Activated CD8-positive, alpha-beta memory T cell treated with anti-CD3 and anti-CD28 coated beads for 1 hour (primary cell): ENCODE data around the gene PIK3R1.
"Not testable (repeated sequence)": the region's sequence is repeated elsewhere in the genome, so short reads cannot be mapped to it uniquely, and the experiment has no call there.

Experiments used
- DNase-seq, 2 donors: peaks; one replicate each; pipeline ENCODE4 v3.0.0-alpha.2; 2020; ENCODE audit warnings: low read depth in 1 of 2; ENCODE audit errors: extremely low read depth in 1 of 2

PIK3R1 gene

DNA sequence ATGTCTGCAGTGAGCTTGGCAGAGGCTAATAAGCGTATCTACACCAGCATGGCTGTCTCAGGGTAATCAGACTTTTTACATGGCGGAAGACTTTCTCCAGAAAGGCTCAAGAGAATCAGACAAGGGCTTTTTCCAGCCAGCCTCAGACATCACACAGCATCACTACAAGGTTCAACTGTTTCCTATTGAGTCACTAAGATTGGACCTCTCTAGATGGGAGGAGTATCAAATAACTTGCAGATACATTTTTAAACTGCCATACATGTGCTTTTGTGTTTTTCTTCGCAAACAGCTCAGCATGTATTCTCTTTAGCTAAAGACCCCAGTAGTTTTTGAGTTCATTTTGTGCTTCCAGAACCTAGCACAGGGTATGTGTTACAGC lies 22.9 kb upstream of the PIK3R1 start:
- DNase-seq: no peak

- DNase-seq: no peak
Observed at GRCh38 chr5:68193481-68194036, 22.0 kb upstream of the PIK3R1 start.

- no peak for DNase-seq
Observed at GRCh38 chr5:68194386-68194785, 21.2 kb upstream of the PIK3R1 start.

- no peak for DNase-seq
Observed at GRCh38 chr5:68195137-68195536, 20.4 kb upstream of the PIK3R1 start.

DNA sequence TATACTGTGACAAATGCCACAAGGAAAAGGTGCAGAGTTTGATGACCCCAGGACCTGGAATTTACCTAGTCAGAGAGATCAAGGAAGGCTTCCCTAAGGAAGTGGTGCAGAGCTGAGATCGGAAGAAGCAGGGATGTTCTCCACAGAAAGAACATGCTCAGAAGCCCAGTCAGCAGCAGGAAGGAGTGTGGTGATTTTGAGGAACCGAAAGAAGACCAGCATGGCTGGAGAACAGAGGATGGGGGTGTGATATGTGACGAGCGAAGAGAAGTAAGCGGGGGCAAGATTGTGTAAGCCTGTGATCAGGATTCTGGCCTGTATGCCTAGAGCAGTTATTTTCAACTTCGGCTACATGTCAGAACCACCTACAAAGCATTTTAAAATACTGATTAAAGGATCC lies 18.7 kb upstream of the PIK3R1 start:
- DNase-seq: no peak

DNA sequence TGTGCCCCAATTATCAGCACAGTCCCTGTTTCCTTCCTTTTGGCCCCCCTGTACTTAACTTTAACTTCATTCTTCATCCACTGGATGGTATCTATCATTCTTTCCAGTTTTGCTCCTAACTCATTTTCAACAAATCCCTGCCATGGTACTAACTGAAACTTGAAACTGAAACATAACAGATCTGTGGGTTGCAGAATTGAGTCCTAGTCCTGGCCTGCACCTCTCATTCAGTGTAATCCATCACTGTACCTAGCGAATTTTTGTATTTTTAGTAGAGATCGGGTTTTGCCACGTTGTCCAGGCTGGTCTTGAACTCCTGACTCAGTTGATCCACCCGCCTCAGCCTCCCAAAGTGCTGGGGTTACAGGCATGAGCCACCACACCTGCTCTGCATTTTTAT lies 15.3 kb upstream of the PIK3R1 start:
- no peak for DNase-seq

DNA sequence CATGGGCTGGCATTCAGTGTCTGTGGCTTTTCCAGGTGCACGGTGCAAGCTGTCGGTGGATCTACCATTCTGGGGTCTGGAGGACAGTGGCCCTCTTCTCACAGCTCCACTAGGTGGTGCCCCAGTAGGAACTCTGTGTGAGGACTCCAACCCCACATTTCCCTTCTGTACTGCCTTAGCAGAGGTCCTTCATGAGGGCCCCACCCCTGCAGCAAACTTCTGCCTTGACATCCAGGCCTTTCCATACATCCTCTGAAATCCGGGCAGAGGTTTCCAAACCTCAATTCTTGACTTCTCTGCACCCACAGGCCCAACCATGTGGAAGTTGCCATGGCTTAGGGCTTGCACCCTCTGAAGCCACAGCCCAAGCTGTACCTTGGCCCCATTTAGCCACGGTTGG lies 4.9 kb upstream of the PIK3R1 start:
- not testable (repeated sequence) for DNase-seq

- DNase-seq: no peak
Observed at GRCh38 chr5:68214482-68215207, 911 bp upstream of the PIK3R1 start.

- no peak for DNase-seq
Observed at GRCh38 chr5:68215898-68216244, 315 bp downstream of the PIK3R1 start.

- DNase-seq: peak; percentile 19 to 33
Observed at GRCh38 chr5:68216245-68217046, 890 bp downstream of the PIK3R1 start.

GRCh38 chr5:68217047-68217355 lies 1.4 kb downstream of the PIK3R1 start:
- no peak for DNase-seq

GRCh38 chr5:68217528-68217927 lies 2.0 kb downstream of the PIK3R1 start:
- no peak for DNase-seq

DNA sequence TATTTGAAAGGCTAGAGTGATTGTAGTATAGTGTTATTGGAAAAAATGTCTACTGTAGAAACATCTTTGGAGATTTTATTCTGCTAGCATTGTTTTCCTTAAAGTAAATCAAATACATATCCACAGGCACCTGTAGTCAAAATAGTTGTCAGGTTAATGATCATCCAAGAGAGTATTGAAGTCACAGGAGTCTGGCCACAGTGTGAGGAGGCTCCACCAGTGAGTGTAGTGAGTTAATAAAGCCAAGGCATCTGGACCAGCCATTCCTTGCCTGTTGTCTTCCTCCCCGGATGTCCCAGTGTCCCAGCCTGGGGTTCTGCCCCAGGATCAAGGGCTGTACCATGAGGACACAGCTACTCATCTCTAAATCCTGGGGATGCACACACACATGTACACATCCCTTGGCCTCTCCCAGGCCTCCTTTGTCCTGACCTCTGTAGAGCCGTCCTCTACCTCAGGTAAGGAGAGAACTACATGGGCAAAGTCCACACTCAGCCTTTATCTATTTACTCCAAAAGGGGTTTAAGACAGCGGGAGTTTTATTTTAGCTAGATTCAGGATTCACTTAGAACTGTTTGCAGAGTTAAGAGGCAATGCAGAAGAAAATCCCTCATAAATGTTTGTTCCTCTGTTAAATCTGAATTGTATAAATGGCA lies 3.7 kb downstream of the PIK3R1 start:
- DNase-seq: no peak

GRCh38 chr5:68220260-68220659 lies 4.7 kb downstream of the PIK3R1 start:
- DNase-seq: no peak

DNA sequence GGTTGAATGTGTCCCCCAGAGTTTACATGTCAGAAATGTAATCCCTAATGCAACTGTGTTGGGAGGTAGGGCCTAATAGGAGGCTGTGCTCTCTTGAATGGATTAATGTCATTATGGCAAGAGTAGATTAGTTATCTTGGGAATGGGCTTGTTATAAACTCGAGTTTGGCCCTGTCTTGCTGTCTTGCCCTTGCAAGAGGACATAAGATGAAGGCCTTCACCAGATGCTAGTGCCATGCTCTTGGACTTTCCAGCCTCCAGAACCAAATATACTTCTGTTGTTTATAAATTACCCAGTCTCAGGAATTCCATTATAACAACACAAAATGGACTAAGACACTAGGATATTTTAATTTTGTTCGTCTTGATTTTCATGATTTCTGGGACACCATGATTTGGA lies 5.4 kb downstream of the PIK3R1 start:
- DNase-seq: no peak

DNA sequence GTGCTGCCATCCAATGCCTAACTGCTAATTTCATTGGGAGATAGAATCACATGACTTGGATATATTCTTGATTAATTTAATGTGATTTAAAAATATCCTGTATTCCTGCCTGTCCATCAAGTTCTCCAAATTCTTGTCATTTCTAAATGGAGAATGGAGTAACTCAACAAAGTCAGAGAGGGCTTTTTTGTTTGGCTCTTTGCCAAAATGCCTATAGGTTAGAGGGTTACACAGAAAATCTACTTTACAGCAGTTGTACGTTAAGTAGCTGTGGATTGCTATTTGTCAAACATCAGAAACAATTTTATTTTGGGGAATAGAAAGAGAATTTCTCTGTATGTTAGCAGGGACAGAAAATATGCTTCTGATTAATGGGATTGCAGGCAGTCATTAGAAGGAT lies 5.9 kb downstream of the PIK3R1 start:
- no peak for DNase-seq

GRCh38 chr5:68222310-68222709 lies 6.8 kb downstream of the PIK3R1 start:
- DNase-seq: no peak

- no peak for DNase-seq
Observed at GRCh38 chr5:68222824-68223354, 7.3 kb downstream of the PIK3R1 start.

GRCh38 chr5:68223904-68224303 lies 8.3 kb downstream of the PIK3R1 start:
- DNase-seq: no peak

DNA sequence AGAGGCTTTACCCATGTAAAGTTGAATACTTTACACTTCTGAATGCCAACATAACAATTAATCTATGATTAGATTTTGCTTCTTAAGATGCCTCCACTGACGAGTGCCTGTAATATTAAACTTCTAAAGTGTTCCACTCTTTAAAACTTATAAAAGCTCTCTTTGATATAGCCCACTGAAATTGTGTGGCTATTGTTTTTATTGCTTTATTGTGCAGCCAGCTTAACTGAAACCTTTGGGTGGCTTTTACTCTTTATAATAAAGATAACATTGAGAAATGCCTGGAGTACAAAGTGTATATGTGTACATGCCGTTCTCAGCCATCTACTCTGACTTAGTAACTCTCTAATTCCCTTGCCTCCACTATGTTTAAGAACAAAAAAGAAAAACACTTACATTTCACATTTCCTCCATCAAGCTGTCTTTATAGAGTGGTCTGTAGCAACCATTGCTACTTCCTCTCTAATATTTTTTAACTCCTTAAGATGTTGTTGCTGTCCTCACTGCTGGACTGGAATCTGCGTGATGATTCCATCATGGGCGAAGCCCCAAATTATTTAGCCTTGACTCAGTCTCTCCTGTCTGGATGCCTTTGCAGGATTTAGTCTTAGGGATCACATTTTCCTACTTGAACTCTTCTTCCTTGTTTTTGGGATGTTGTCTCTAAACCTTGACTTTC lies 9.1 kb downstream of the PIK3R1 start:
- DNase-seq: no peak
